HEK293T (cell line): ENCODE measurements around the gene MOXD1.

ENCODE experiments used
- ARNT ChIP-seq: fragments of 450-650 bp; IDR thresholded peaks from 2 replicates; pipeline ENCODE4 v1.6.1; 2017; ENCODE audit warnings: mild to moderate bottlenecking
- BHLHE40 ChIP-seq: fragments of 450-650 bp; IDR thresholded peaks from 2 replicates; pipeline ENCODE4 v1.6.1; 2016; ENCODE audit warnings: mild to moderate bottlenecking, moderate library complexity, borderline replicate concordance
- CTBP1 ChIP-seq: fragments of 450-650 bp; IDR thresholded peaks from 2 replicates; pipeline ENCODE4 v1.6.1; 2016; ENCODE audit warnings: borderline replicate concordance
- ELF4 ChIP-seq: fragments of 450-650 bp; IDR thresholded peaks from 2 replicates; pipeline ENCODE4 v1.6.1; 2017; ENCODE audit warnings: antibody characterized with exemption
- FOXA1 ChIP-seq: fragments of 450-650 bp; IDR thresholded peaks from 2 replicates; pipeline ENCODE4 v1.6.1; 2016; ENCODE audit warnings: mild to moderate bottlenecking
- FOXK2 ChIP-seq: fragments of 450-650 bp; IDR thresholded peaks from 2 replicates; pipeline ENCODE4 v1.6.1; 2016; ENCODE audit warnings: mild to moderate bottlenecking
- FOXM1 ChIP-seq: fragments of 450-650 bp; IDR thresholded peaks from 2 replicates; pipeline ENCODE4 v1.6.1; 2017; ENCODE audit warnings: mild to moderate bottlenecking, borderline replicate concordance
- L3MBTL2 ChIP-seq: fragments of 450-650 bp; conservative IDR thresholded peaks from 2 replicates; pipeline ENCODE4 v1.6.1; 2016; ENCODE audit warnings: mild to moderate bottlenecking
- SP1 ChIP-seq: fragments of 450-650 bp; IDR thresholded peaks from 2 replicates; pipeline ENCODE4 v1.6.1; 2017
- SUZ12 ChIP-seq: fragments of 450-650 bp; IDR thresholded peaks from 2 replicates; pipeline ENCODE4 v1.6.1; 2016; ENCODE audit warnings: mild to moderate bottlenecking
- TARDBP ChIP-seq: fragments of 450-650 bp; IDR thresholded peaks from 2 replicates; pipeline ENCODE4 v1.6.1; 2016
- ZNF384 ChIP-seq: fragments of 450-650 bp; IDR thresholded peaks from 2 replicates; pipeline ENCODE4 v1.6.1; 2016

DNA sequence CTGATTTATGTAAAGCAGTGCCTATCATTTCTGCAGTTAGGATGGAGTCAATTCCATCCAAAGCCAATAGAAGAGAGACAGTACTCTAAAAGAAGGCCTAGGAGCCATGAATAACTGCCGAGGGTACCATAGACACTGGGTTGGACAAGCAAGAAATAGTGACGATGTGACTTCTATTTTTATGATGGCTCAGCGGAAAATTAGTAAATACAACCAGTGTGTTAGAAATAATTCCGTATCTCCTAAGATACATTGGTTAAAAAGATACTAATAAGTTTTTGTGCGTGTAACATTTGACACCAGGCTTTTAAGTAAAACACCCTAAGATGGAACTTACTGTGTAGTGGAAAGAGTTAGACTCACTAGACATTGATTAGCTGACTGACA is 45.6 kb upstream of the MOXD1 start:
- TF ChIP-seq BHLHE40 (no peak), ARNT (no peak), FOXA1 (no peak), SP1 (no peak), FOXM1 (no peak), ELF4 (no peak), SUZ12 (no peak), TARDBP (no peak), L3MBTL2 (no peak), FOXK2 (no peak), ZNF384 (no peak), CTBP1 (no peak)
